IMR-90 (cell line): Measurements from ENCODE around the gene ATP11A. TPM values are rescaled to one million over a fixed set of nuclear protein-coding genes. Genes with fewer than 3 reads are reported as not detected.

Experiments used
- ATAC-seq: fragments of 200-7000 bp; cut with Tn5 transposase; 2 replicates; pipeline ENCODE4 v1.9.1; 2020; ENCODE audit warnings: low read depth, mild to moderate bottlenecking, moderate library complexity
- BruUV-seq: library from RNA; stranded (reverse); fragments of 400-500 nt; replicated peaks from 2 replicates; lab custom pipeline; 2021; lab: Mats Ljungman, UMichigan
- CTCF ChIA-PET: fragments of 300-600 bp; formaldehyde crosslinking; extraction: SDS; loops from one replicate; lab custom pipeline; 2021; ENCODE audit warnings: antibody characterized with exemption; lab: Yijun Ruan, JAX
- POLR2A ChIA-PET: fragments of 300-600 bp; sonication (Branson Sonifier 250); formaldehyde crosslinking; loops from one replicate; lab custom pipeline; 2022; ENCODE audit warnings: antibody characterized with exemption; ENCODE audit not compliant: unreplicated experiment; lab: Charles Lee
- DNase-seq: peaks from one replicate; pipeline ENCODE4 v3.0.0; 2013
- H2AFZ ChIP-seq: replicated peaks from 2 replicates; pipeline ENCODE3; 2013; ENCODE audit warnings: low read length, mild to moderate bottlenecking; ENCODE audit not compliant: poor library complexity
- H2AK5ac ChIP-seq: 2 replicates; pipeline ENCODE4 v1.6.1; 2013; ENCODE audit warnings: low read depth, low read length, inconsistent platforms
- H2AK9ac ChIP-seq: replicated peaks from 2 replicates; pipeline ENCODE3; 2013; ENCODE audit warnings: mild to moderate bottlenecking, low read depth, low read length, moderate library complexity; ENCODE audit not compliant: poor library complexity
- H2BK120ac ChIP-seq: 2 replicates; pipeline ENCODE4 v1.6.1; 2013; ENCODE audit warnings: low read depth, low read length, inconsistent platforms
- H2BK15ac ChIP-seq: 3 replicates; pipeline ENCODE4 v1.6.1; 2013; ENCODE audit warnings: low read depth, low read length, inconsistent platforms
- H2BK20ac ChIP-seq: 2 replicates; pipeline ENCODE4 v1.6.1; 2013; ENCODE audit warnings: low read depth, mild to moderate bottlenecking, inconsistent platforms, low read length, moderate library complexity
- H2BK5ac ChIP-seq: 2 replicates; pipeline ENCODE4 v1.6.1; 2013; ENCODE audit warnings: mild to moderate bottlenecking, low read depth, low read length, inconsistent platforms; ENCODE audit not compliant: poor library complexity, severe bottlenecking
- H3K14ac ChIP-seq: replicated peaks from 2 replicates; pipeline ENCODE4 v1.6.1; 2013; ENCODE audit warnings: low read depth, low read length, inconsistent platforms
- H3K18ac ChIP-seq: 2 replicates; pipeline ENCODE4 v1.6.1; 2013; ENCODE audit warnings: low read depth, low read length, control low read depth
- H3K23ac ChIP-seq: 2 replicates; pipeline ENCODE4 v1.6.1; 2013; ENCODE audit warnings: low read depth, low read length, inconsistent platforms
- H3K27ac ChIP-seq: 2 replicates; pipeline ENCODE4 v1.5.1; 2013; ENCODE audit warnings: mild to moderate bottlenecking, control low read depth, low read length; ENCODE audit not compliant: insufficient read depth
- H3K27me3 ChIP-seq: 2 replicates; pipeline ENCODE4 v1.6.1; 2013; ENCODE audit warnings: low read length; ENCODE audit not compliant: control insufficient read depth, insufficient read depth
- H3K36me3 ChIP-seq: 2 replicates; pipeline ENCODE4 v1.6.1; 2013; ENCODE audit warnings: low read length, mixed read lengths; ENCODE audit not compliant: control insufficient read depth, insufficient read depth
- H3K4ac ChIP-seq: 2 replicates; pipeline ENCODE4 v1.6.1; 2013; ENCODE audit warnings: low read depth, low read length, inconsistent platforms
- H3K4me1 ChIP-seq: 2 replicates; pipeline ENCODE4 v1.6.1; 2013; ENCODE audit warnings: low read length, mixed read lengths; ENCODE audit not compliant: control insufficient read depth, insufficient read depth
- H3K4me2 ChIP-seq: 2 replicates; pipeline ENCODE4 v1.6.1; 2013; ENCODE audit warnings: low read depth, mild to moderate bottlenecking, control low read depth, low read length, moderate library complexity
- H3K4me3 ChIP-seq: 2 replicates; pipeline ENCODE4 v1.5.1; 2013; ENCODE audit warnings: low read depth, mild to moderate bottlenecking, control low read depth, low read length, moderate library complexity; ENCODE audit not compliant: insufficient read depth
- H3K56ac ChIP-seq: 2 replicates; pipeline ENCODE4 v1.6.1; 2013; ENCODE audit warnings: low read length, inconsistent platforms; ENCODE audit not compliant: insufficient read depth; ENCODE audit errors: extremely low read depth
- H3K79me1 ChIP-seq, 2 experiments: 2 replicates each; pipeline ENCODE4 v1.6.1; 2013; ENCODE audit warnings: low read length in 2 of 2, inconsistent platforms in 1 of 2, low read depth in 1 of 2
- H3K9ac ChIP-seq: 2 replicates; pipeline ENCODE4 v1.6.1; 2013; ENCODE audit warnings: low read depth, low read length, control low read depth
- H3K9me1 ChIP-seq: 2 replicates; pipeline ENCODE4 v1.6.1; 2013; ENCODE audit warnings: low read length, inconsistent platforms; ENCODE audit not compliant: insufficient read depth
- H3K9me3 ChIP-seq: 2 replicates; pipeline ENCODE4 v1.6.1; 2013; ENCODE audit warnings: low read length; ENCODE audit not compliant: control insufficient read depth, insufficient read depth
- H4K20me1 ChIP-seq: 2 replicates; pipeline ENCODE4 v1.6.1; 2013; ENCODE audit warnings: low read length, inconsistent platforms; ENCODE audit not compliant: insufficient read depth
- H4K5ac ChIP-seq: 2 replicates; pipeline ENCODE4 v1.6.1; 2013; ENCODE audit warnings: mild to moderate bottlenecking, low read depth, low read length, control low read depth
- H4K8ac ChIP-seq, 2 experiments: 2 replicates each; pipeline ENCODE4 v1.6.1; 2013; ENCODE audit warnings: low read depth in 2 of 2, low read length in 2 of 2, control low read depth in 1 of 2, inconsistent platforms in 1 of 2
- H4K91ac ChIP-seq: 2 replicates; pipeline ENCODE4 v1.6.1; 2013; ENCODE audit warnings: low read depth, low read length, inconsistent platforms; ENCODE audit not compliant: insufficient read depth
- BHLHE40 ChIP-seq: fragments of 150-350 bp; IDR thresholded peaks from 2 replicates; pipeline ENCODE4 v1.6.1; 2016; ENCODE audit warnings: mild to moderate bottlenecking, low read depth, low read length
- CEBPB ChIP-seq: IDR thresholded peaks from 2 replicates; pipeline ENCODE4 v1.6.1; 2012; ENCODE audit warnings: low read depth, low read length, improper control_type of control experiment
- CHD1 ChIP-seq: IDR thresholded peaks from 2 replicates; pipeline ENCODE4 v1.6.1; 2012; ENCODE audit warnings: low read depth, low read length, improper control_type of control experiment
- ELK1 ChIP-seq: fragments of 150-350 bp; IDR thresholded peaks from 2 replicates; pipeline ENCODE4 v1.6.1; 2016; ENCODE audit warnings: low read depth, mild to moderate bottlenecking, low read length, moderate library complexity, borderline replicate concordance
- MAFK ChIP-seq: IDR thresholded peaks from 2 replicates; pipeline ENCODE4 v1.6.1; 2012; ENCODE audit warnings: low read depth, low read length, improper control_type of control experiment
- MAZ ChIP-seq: IDR thresholded peaks from 2 replicates; pipeline ENCODE4 v1.6.1; 2012; ENCODE audit warnings: low read depth, mild to moderate bottlenecking, low read length, improper control_type of control experiment, moderate library complexity, borderline replicate concordance
- MXI1 ChIP-seq: IDR thresholded peaks from 2 replicates; pipeline ENCODE4 v1.6.1; 2012; ENCODE audit warnings: low read depth, mild to moderate bottlenecking, low read length, moderate library complexity, borderline replicate concordance
- NFE2L2 ChIP-seq: fragments of 150-350 bp; IDR thresholded peaks from 2 replicates; pipeline ENCODE4 v1.6.1; 2016; ENCODE audit warnings: low read depth, mild to moderate bottlenecking, low read length
- POLR2A ChIP-seq: IDR thresholded peaks from 2 replicates; pipeline ENCODE4 v1.6.1; 2012; ENCODE audit warnings: mild to moderate bottlenecking, low read depth, low read length
- RAD21 ChIP-seq: IDR thresholded peaks from 2 replicates; pipeline ENCODE4 v1.6.1; 2012; ENCODE audit warnings: low read length, improper control_type of control experiment
- RCOR1 ChIP-seq: IDR thresholded peaks from 2 replicates; pipeline ENCODE4 v1.6.1; 2012; ENCODE audit warnings: mild to moderate bottlenecking, low read length, improper control_type of control experiment; ENCODE audit not compliant: insufficient replicate concordance
- RFX5 ChIP-seq: IDR thresholded peaks from 2 replicates; pipeline ENCODE4 v1.8.0; 2012; ENCODE audit warnings: low read depth, mild to moderate bottlenecking, low read length, moderate library complexity
- SMC3 ChIP-seq: fragments of 150-350 bp; IDR thresholded peaks from 2 replicates; pipeline ENCODE4 v1.6.1; 2016; ENCODE audit warnings: low read depth, mild to moderate bottlenecking, antibody characterized with exemption, low read length, moderate library complexity
- USF2 ChIP-seq: fragments of 150-350 bp; IDR thresholded peaks from 2 replicates; pipeline ENCODE4 v1.6.1; 2017; ENCODE audit warnings: mild to moderate bottlenecking, antibody characterized with exemption, low read length, low read depth
- WGBS, 2 experiments: methylation state at CpG; one replicate each; pipeline versions ENCODE4 v1.1.5 to v1.1.7; 2013; ENCODE audit warnings: missing lambda C conversion rate in 2 of 2; ENCODE audit not compliant: insufficient read length in 1 of 2; ENCODE audit errors: extremely low coverage in 2 of 2; 5-methylcytosine and 5-hydroxymethylcytosine counted together
- dilution Hi-C: fragments of 300-500 bp; cut with HindIII; formaldehyde crosslinking; loops from one replicate; pipeline ENCODE4 v1.14.3; 2018; ENCODE audit warnings: low sequenced_read_pairs; ENCODE audit not compliant: unreplicated experiment
- in situ Hi-C: fragments of 300-500 bp; cut with MboI; formaldehyde crosslinking; loops from 3 replicates; pipeline ENCODE4 v1.14.3; 2019; ENCODE audit warnings: low sequenced_read_pairs, inconsistent platforms, mixed read lengths
- intact Hi-C: fragments of 100-400 bp; cut with micrococcal nuclease; formaldehyde crosslinking; loops from 2 replicates; pipeline ENCODE4 v1.10.0; 2022
- polyA plus RNA-seq, 3 experiments: library from polyadenylated mRNA; depleted of rRNA; stranded (reverse); fragments of >200 nt; gene quantifications; 2 replicates each; pipeline ENCODE4 v1.2.3, GENCODE V29; 2012; ENCODE audit warnings: low replicate concordance in 1 of 3
- total RNA-seq: library from RNA; depleted of rRNA; stranded (reverse); fragments of >200 nt; gene quantifications from 2 replicates; pipeline ENCODE4 v1.2.3, GENCODE V29; 2012
- TF ChIP-seq, protein P1 (sequence below): conservative IDR thresholded peaks from 2 replicates; pipeline ENCODE4 v1.5.1; 2012; ENCODE audit warnings: mild to moderate bottlenecking, low read depth, low read length, improper control_type of control experiment

ATP11A gene
- total and polyA plus RNA-seq, 2 of the 4 experiments (the other 2 are of a cell fraction), result 8.4 to 12.0 TPM

- Histone ChIP-seq H2AK9ac (no peak overlapping the region), H4K91ac (no peak overlapping the region), H3K36me3 (no peaks in the 10 kb centered on the region), H3K23ac (no peak overlapping the region), H4K20me1 (no peaks in the 10 kb centered on the region), H2BK20ac (no peak overlapping the region), H3K4me1 (no peaks in the 10 kb centered on the region), H3K4ac (no peak overlapping the region), H2BK15ac (no peak overlapping the region), H2BK5ac (no peak overlapping the region), H2AK5ac (no peak overlapping the region), H3K27ac (no peak overlapping the region), H3K18ac (no peak overlapping the region), H3K9me3 (peaks cover 15% of the 10 kb centered on the region), H2BK120ac (no peak overlapping the region), H3K9me1 (no peaks in the 10 kb centered on the region), H2AFZ (no peak overlapping the region), H3K56ac (no peak overlapping the region), H3K4me3 (no peak overlapping the region), H3K79me1 (no peaks in the 10 kb centered on the region), H3K4me2 (no peak overlapping the region), H4K5ac (no peak overlapping the region), H3K14ac (no peak overlapping the region), H4K8ac (no peak overlapping the region), H3K27me3 (peaks cover 81% of the 10 kb centered on the region), H3K9ac (no peak overlapping the region)
- dilution Hi-C loops, result no loop called here
- no TSS peak for BruUV-seq
- in situ Hi-C loops, result no loop called here
- CTCF ChIA-PET, result no interaction called here
- ATAC-seq (no peak), DNase-seq (no peak)
- intact Hi-C loops, result no loop called here
- 93% methylated on average over 5 of the region's 13 CpGs; no CpG with 5 or more reads in 1 of the 2 experiments for WGBS, 2 experiments
- TF ChIP-seq MAFK (no peak), CHD1 (no peak), RCOR1 (no peak), MXI1 (no peak), MAZ (no peak), USF2 (no peak), SMC3 (no peak), CEBPB (no peak), RFX5 (no peak), NFE2L2 (no peak), POLR2A (no peak), RAD21 (no peak), BHLHE40 (no peak), ELK1 (no peak)
- TF ChIP-seq, protein P1, sequence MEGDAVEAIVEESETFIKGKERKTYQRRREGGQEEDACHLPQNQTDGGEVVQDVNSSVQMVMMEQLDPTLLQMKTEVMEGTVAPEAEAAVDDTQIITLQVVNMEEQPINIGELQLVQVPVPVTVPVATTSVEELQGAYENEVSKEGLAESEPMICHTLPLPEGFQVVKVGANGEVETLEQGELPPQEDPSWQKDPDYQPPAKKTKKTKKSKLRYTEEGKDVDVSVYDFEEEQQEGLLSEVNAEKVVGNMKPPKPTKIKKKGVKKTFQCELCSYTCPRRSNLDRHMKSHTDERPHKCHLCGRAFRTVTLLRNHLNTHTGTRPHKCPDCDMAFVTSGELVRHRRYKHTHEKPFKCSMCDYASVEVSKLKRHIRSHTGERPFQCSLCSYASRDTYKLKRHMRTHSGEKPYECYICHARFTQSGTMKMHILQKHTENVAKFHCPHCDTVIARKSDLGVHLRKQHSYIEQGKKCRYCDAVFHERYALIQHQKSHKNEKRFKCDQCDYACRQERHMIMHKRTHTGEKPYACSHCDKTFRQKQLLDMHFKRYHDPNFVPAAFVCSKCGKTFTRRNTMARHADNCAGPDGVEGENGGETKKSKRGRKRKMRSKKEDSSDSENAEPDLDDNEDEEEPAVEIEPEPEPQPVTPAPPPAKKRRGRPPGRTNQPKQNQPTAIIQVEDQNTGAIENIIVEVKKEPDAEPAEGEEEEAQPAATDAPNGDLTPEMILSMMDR, result no peak
- POLR2A ChIA-PET, result no interaction called here
Observed at GRCh38 chr13:112904436-112904960, 214.7 kb downstream of the ATP11A start.
